GM21528 (cell line): ENCODE measurements around the gene ANKRD65.

ENCODE experiments used
- ATAC-seq: cut with Tn5 transposase; IDR thresholded peaks from one replicate; pipeline ENCODE4 v1.9.1; 2021; ENCODE audit warnings: mild to moderate bottlenecking, moderate library complexity; ENCODE audit not compliant: unreplicated experiment, low FRiP score

Gene ANKRD65

DNA sequence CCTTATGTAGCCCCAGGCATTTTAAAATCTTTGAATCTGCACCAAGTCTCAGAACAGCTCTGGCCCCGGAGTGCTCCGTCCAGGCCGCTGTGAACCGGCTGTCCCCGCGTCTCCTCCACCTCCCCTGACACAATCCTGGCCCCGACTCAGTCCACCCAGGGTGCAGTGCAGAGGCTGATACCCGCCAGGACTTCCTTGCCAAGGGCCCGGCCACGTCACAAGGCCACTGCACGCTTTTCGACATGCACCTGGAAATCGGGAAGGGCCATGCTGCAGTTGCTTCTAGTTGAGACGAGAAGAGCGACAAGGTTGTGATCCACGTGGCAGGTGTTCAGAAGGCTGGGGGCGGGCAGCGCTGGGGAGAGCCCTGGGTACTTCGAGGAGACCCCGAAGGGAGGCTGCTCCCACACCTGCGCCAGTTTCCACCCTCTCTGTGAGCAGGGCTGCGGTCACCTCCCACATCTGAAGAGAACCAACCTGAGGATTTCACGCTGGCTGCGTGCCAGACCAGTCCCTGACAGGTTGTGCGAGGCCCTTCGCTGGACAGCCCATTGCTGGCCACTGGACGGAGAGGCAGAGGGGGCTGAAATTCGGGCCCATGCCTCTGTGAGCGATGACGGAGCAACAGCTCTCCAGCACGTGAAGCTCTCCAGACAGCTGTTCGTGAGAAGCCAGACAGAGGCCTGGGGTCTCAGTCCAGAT, 21.1 kb upstream of the ANKRD65 start:
- ATAC-seq = no peak

DNA sequence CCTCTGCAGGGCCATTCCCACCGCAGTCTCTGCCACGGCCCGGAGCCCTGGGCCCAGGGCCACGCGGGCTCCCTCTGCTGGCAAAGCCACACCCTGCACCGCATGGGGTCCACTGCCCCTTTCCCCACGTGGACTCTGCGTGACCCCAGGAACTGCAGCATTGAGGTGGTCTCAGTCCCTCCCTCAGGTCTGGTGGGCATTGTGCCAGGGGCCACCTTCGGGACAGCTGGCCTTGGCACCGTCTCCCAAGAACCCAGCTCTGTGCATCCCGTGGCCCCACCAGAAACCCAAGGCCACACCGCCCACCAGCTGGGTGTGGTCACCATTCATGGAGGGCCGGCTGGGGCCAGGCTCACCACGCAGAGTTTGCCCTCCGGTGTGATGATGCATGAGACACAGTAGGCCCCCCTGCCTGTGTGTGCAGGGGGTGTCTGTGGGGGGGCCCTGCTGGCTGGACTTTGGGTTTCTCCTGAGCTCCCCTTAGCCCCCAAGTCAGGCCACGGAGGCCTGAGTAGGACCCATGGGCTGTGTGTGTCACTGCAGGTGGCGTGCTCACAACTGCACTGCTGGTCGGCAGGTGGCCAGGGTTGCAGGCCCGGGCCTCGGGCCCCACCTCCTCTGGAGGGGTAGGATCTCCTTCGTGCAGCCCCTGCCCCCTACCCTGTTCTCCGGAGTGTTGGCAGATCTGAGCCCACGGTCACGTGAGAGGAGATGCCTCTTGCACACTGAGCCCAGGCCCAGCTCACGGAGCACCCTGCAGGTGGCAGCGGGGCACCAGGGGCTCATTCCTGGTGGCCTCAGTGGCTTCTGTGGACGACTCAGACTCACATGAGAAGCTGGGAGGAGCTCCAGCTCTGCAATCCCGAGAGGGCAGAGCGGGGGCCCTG, 20.2 kb upstream of the ANKRD65 start:
- ATAC-seq = no peak

DNA sequence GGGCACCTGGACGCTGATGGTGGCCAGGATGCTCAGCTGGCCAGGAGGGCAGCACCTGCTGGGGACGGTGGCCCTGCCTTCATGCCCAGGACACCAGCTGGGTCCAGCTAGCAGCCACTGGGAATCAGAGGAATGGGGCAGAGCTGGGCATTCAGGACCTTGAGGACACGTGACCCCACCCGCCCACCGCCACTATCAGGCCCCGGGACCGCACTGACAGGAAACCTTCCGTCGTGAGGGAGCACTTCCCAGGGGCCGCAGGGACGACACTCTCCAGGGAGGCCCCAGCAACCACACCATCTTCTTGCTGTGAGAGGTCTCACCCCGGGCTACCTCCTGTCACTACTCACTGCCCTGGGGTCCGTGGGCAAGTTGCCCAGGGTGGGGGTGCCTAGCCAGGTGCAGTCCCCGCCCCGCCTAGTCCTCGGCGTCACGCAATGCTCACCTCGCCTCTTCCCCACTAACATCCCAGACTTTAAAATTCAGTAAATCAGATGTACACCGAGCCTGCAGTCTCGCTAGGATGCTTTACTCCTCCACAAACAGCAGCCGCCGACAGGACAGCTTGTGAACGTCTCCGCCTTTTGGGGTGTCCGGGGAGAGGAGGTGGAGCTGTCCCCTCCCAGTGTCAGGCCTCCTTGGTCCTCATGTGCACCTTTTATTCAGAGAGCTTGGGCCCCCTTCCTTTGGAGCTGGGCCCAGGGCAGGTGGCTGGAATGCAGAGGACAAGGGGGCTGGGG, 19.4 kb upstream of the ANKRD65 start:
- no peak for ATAC-seq

DNA sequence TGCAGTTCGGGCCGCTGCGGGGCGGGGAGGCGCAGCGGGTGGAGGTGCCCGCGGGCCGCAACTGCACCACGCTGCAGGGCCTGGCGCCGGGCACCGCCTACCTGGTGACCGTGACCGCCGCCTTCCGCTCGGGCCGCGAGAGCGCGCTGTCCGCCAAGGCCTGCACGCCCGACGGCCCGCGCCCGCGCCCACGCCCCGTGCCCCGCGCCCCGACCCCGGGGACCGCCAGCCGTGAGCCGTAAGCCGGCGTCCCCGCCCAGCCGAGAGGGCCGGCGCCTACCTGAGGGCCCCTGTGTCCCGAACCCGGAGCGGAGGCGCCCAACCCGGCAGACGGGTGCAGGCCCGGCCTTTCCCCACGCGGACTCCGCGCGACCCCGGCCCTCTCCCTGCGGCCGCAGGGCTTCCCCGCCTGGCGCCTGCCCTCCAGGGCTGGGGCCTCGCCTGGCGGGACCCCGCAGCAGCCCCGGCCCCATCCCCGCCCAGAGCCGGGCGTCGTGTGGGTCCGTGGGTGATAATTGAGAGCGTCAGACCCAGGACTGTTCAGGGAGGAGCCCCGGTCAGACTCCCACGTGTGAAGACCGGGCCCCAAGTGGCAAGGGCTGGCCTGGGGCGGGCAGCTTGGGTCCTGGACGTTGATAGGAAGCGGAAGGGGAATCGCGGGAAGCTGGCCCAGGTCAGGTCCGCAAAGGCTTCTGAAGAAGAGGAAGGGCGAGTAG, 18.6 kb upstream of the ANKRD65 start:
- no peak for ATAC-seq

DNA sequence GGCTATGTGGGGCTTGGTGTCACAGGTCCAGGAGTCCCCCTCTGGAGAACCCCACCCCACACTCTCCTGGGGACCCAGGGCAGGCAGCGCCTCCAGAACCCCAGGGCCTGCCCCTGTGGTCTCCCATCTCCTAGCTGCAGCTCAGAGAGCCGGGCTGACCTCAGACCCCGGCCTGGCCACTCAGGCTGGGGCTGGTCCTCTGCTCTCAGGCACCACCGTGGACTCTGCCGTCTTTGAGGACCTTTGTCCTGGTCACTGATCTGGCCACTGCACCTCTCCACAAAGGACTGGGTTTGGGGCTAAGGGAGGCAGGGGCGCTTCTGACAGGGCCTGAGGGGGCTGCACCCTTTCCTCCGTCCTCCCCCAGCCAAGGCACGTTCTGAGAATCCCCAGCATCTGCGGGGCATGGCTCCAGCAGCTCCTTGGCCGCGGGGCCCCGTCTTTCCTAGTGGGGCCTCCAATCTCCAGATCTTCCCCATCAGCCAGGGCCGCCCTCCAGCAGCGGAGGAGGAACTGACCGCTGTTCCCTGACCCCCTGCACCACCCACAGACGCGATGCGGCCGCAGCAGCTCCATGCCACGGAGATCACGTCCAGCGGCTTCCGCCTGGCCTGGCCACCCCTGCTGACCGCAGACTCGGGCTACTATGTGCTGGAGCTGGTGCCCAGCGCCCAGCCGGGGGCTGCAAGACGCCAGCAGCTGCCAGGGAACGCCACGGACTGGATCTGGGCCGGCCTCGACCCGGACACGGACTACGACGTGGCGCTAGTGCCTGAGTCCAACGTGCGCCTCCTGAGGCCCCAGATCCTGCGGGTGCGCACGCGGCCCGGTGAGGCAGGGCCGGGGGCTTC, 17.7 kb upstream of the ANKRD65 start:
- no peak for ATAC-seq

DNA sequence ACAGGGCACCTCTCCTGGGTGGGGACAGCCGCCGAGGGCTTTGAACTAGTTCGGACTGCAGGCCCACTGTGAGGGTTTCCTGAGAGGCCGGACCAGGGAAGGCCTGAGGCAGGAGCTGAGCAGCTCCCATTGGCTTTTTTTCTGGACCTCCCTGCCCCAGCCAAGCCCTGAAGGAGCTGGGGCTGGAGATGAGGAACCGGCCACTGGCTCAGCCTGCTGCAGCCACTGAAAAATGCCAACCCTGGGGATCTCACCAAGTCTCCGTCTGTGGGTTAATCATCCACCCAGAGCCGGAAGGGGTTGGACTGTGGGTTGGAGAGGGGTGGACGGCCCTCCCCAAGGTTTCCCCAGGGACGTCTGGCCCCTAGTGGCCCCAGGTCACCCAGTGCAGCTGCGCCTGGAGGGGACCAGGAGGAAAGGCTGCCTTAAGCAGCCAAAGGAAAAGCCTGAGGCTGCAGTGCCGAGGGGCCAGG, 16.9 kb upstream of the ANKRD65 start:
- no peak for ATAC-seq

DNA sequence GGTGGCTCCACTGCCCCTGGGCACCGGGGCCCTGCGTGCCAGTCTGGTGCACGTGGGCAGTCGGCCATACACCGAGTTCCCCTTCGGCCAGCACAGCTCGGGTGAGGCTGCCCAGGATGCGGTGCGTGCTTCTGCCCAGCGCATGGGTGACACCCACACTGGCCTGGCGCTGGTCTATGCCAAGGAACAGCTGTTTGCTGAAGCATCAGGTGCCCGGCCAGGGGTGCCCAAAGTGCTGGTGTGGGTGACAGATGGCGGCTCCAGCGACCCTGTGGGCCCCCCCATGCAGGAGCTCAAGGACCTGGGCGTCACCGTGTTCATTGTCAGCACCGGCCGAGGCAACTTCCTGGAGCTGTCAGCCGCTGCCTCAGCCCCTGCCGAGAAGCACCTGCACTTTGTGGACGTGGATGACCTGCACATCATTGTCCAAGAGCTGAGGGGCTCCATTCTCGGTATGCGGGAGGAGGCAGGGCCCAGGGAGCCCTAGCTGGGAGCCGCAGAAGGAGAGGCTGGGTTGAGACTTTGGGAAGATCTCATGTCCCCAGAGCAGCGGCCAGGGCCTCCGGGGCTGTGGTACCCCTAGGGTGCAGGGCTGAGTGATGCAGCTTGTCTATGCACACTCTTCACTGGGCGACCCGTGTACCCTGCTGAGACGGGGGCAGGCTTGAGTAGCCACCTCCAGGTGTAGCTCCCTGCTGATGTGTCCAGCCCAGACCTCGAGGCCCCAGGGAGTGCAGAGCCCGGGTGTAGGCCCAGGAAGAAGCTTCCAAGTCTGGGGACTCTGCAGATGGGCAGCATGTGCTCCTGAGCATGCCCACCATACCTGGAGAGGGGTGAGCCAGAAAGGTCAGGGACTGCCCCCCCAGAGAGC, 16.2 kb upstream of the ANKRD65 start:
- no peak for ATAC-seq

DNA sequence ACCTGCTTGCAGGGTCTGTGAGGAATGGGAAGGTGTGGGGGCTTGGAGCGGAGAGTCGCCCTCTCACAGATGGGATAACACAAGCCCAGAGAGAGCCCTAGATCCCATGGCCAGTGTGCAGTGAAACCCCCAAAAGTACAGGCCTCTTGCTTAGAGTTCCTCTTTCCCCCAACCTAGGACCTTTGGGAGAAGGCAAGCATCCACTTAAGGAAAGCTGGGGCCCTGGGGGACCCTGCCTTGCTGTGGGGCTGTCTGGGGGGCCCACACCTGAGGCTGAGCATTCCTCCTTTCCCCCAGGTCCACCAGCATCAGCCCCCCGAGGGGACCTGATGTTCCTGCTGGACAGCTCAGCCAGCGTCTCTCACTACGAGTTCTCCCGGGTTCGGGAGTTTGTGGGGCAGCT, 15.6 kb upstream of the ANKRD65 start:
- no peak for ATAC-seq

DNA sequence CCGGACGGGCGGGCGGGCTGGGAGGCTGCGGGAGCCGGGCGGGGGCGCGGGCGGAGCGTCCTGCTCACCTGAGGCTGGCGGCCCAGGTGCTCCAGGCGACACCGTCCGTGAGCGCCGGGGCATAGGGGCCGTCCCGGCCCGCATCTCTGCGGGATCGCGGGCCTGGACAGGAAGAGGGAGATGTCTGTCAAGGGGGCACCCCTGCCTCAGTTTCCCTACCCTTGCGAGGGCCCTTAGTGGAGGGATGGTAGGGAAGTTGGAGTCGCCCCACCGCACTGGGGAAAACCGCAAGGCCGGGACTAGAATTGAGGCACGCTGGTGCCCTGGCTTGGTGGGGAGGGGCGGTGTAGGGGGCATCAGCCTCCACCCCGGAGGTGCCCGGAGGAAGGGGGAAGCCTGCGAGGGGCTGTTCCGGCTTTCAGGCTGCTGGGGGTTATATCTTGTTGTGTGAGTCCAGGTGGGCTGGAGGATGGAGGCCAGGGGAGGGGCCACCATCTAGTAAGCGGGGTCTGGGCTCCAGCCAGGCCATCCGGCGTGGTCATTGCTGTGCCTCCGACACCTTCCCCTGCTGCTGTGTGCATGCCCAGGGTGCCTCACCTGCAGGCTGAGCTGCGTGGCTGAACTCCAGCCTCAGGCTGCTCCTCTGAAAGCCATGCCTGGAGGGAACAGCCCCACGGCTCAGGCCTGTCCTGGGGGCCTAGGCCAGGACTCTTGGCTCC, 15.0 kb upstream of the ANKRD65 start:
- no peak for ATAC-seq

DNA sequence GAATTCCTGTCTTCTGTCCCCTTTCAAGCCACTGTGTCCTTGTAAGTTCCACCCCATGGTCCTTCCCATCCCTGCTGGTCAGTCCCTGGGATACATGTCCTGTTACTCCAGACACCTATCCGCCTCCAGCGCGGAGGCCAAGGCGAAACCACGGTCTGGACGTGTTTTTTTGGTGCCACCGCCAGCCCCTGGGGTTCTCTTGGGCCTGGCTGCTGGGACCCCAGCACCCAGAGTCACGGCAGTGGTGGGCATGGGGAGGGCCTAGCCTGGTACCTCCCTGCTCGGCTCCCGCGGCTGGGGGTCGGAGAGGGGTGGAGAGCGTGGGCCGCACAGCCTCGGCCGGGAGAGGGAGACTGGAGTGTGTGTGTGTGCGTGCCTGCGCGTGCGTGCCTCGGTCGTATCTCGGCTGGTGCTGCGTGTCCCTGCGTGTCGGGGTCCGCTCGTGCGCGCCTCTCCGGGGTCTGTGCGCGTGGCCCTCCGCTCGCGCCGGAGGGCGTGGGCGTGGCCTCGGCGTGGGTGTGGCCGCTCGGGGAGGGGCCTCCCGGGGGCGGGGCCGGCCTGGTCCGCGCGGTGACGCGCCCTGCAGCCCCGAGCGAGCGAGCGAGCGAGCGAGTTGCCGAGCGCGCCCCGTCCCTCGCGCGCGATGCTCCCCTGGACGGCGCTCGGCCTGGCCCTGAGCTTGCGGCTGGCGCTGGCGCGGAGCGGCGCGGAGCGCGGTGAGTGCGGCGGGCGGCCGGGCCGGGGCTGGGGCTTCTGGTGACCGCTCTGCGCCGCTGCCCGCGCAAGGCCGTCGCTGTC, 14.2 kb upstream of the ANKRD65 start, which contains the start of gene VWA1:
Gene VWA1 (plus strand): TSS at position 585 of the 798 bp plus-strand sequence. CDS start 59 bp downstream, at position 644.
- ATAC-seq = no peak

DNA sequence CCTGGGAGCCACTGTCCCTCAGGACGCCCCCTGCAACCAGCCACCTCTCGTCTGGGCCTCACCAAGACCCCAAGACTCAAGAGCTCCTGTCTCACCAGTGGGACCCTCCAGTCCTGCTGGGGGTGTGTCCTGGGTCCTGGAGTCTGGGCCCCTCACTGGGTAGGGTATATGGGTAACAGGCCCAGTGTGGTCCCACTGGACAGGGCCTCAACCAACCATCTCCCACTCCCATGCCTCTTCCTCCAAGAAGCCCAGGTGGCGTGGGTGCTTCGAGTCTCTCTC, 13.7 kb upstream of the ANKRD65 start:
- ATAC-seq = no peak

DNA sequence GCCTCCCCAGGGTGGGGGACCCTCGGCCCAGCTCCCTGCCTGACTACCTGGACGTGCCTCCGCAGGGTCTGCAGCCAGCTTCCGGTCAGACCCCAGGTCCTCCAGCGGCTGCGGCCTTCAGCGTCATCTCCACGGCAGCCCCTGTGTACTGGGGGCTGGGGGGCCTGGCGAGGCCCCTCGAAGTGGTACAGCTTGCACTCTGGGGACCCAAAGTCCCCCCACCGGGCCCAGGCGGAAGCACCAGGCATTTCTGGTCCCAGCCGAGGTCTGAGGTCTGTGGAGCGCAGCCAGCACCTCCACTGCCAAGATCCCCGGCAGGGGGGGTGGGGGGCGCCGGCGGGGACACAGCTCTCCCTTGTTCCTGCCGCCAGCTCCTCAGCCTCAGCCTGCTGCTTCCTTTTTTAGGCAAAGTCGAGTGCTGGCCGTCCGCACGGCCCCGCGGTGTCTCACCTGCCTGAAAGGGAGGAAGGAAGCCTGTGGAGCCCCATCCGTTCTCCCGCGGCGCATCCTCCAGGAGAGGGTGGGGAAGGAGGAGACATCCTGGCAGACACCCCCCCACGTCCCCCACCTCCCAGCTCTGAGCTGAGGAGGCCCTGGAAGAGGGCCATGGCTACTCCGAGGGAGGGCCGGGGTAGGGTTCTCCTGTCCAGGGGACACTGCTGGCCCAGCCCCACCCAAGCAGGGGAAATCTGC, 13.2 kb upstream of the ANKRD65 start:
- ATAC-seq = no peak

DNA sequence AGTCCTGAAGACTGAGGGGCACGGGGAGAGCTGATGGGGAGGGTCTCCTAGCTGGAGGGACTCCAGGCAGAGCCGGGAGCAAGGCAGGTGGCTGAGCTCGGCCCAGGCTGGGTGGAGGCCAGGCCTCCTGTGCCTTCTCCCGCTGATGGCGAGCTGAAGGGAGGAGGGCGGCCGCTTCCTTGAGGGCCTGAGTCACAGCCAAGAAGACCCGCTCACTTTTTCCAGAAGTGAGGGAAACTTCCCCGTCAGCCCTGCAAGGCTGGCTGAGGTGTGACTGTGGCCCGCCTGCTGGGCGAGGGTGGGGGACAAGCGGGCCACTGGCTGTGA, 12.7 kb upstream of the ANKRD65 start:
- no peak for ATAC-seq

DNA sequence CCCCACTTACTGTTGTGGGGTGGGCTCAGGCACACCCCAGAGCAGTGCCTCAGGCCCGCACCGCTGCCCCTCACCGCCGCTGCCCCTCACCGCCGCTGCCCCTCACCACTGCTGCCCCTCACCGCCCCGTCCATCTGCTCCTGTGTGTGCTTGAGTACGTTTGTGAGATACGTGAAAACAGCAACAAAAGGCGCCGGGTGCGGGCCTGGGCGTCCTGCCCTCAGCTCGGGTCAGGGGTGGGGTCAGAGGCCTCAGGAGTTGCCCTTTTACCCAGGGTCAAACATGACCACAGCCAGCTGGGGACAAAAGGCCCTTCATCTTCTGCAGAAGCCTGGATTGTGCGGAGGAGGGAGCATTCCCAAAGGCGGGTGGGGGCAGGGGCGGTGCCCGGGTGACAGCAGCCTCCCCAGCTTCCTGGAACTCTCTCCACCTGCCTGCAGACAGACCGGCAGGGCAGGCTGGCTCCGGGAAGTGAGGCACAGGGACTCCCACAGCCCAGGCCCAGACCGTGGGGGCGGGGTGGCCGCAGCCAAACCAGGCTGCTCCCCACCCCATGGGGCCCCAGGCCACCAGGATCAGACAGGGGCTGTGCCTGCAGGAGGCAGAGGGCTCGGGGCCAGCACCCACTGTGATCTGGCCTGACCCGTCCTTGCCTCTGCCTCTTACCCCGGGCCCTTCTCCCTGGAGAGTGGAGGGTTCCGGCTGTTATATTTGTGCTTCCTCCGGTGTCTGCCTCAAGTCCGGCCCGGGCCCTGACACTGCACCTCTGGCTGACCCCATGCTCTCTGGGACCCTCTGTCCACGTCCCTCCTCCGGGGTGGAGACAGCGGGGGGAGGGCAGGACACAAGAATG, 12.1 kb upstream of the ANKRD65 start:
- ATAC-seq = no peak

DNA sequence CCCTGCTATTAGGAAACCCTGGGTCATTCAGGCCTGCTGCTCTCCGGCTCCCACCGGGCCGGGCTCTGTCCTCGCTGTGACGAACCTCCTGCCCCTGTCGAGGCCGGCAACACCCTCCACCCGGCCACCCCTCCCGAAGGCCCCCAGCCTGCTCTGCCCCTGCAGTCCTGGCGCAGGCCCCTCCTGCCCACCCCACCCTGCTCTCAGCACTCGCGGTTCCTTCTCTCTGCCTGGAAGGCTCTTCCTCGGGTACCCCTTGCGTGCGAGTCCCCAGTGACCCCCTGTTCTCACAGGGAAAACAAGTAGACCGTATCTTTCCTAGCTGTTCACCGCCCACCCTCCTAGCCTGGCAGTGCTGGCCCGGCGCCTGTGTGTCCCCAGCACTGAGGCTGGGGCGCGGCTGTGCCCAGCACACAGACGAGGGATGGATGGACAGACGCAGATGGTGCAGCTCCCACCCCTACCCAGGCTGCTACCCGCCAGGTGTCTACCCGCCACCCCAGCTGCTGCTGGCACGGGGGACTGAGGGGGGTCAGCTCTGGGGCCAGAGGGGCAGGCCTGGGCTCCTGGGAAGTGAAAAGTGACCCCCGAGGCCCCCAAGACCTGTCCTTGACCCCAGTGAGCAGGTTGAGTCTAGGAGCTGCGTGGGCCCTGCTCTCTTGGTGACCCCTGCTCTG, 11.3 kb upstream of the ANKRD65 start:
- ATAC-seq = no peak
